OCI-LY1 (cell line): ENCODE results near the gene AMER2.

Source experiments
- EZH2 ChIP-seq: fragments of 200-600 bp; sonication (generic), shearing (Covaris generic); IDR thresholded peaks from 2 replicates; pipeline ENCODE4 v1.8.0; 2017; ENCODE audit warnings: borderline replicate concordance, mixed run types, mild to moderate bottlenecking, antibody characterized with exemption, low read length, moderate library complexity, mixed read lengths
- TF ChIP-seq, protein P1 (sequence below): fragments of 200-600 bp; sonication (generic), shearing (Covaris generic); IDR thresholded peaks from 2 replicates; pipeline ENCODE4 v1.5.1; 2017; ENCODE audit warnings: mild to moderate bottlenecking, antibody characterized with exemption, low read length, moderate library complexity, mixed read lengths

DNA sequence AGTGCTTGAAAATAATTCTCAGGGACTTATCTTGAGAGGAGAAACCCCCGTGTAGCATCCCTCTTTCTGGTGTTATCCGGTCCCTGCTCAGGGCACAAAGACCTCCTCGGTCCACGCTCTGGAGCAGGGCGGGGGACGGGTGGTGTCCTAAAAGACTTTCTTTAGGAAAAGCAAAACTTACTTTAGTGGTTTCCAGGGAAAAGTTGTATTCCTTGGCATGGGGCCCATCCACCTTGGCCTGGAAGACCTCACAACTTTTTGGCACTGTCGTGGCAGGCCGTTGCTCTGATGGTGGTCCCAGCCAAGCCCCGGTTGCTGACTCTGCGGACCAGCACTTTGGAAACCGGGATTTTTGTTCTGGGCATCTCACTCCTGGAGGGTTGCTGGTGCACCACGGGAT is 2.7 kb downstream of the AMER2 start:
- no peak for TF ChIP-seq EZH2
- TF ChIP-seq, protein P1, sequence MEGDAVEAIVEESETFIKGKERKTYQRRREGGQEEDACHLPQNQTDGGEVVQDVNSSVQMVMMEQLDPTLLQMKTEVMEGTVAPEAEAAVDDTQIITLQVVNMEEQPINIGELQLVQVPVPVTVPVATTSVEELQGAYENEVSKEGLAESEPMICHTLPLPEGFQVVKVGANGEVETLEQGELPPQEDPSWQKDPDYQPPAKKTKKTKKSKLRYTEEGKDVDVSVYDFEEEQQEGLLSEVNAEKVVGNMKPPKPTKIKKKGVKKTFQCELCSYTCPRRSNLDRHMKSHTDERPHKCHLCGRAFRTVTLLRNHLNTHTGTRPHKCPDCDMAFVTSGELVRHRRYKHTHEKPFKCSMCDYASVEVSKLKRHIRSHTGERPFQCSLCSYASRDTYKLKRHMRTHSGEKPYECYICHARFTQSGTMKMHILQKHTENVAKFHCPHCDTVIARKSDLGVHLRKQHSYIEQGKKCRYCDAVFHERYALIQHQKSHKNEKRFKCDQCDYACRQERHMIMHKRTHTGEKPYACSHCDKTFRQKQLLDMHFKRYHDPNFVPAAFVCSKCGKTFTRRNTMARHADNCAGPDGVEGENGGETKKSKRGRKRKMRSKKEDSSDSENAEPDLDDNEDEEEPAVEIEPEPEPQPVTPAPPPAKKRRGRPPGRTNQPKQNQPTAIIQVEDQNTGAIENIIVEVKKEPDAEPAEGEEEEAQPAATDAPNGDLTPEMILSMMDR = no peak
